ENCODE data around the gene FSD1.

FSD1 gene

DNA sequence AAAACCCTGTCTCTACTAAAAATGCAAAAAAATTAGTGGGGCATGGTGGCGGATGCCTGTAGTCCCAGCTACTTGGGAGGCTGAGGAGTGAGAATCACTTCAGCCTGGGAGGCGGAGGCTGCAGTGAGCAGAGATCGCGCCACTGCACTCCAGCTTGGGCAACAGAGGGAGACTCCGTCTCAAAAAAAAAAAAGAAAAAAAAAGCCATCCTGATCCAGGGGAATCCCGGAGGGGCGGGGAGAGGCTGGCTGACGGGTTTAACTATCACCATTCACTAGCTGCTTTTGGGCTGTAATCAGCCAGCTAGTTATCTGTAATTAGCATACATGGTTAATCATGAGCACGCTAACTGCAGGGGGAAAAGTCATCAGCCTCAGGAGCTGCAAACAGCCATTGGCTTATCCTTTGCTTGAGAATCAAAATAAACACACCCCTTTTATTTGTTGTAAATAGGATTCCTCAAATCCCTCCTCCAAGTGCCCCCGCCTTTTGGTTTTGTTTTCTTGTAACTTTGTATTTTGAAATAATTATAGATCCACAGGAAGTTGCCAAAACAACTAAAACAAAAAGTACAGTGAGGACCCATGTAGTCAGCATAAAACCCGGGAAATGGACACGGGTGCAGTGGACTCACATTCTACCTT, 9.6 kb downstream of the FSD1 start:
- no peak overlapping the region for H3K4me3 ChIP-seq (replicated peaks; ENCODE audit: insufficient read depth, low read length)

DNA sequence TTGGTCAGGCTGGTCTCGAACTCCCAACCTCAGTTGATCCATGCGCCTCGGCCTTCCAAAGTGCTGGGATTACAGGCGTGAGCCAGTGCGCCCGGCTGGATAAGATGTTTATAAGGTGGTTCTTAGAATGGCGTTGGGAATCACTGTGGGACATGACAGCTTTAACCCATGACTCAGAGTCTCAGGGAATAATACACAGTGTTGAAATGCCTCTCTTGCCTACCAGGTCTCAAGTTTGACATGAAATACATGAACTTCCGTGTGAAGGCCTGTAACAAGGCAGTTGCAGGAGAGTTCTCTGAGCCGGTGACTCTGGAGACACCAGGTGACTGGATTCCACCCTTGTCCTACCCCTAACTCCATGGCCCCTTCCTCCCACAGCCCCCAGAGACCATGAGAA, 12.6 kb downstream of the FSD1 start:
- Histone ChIP-seq H3K27ac (replicated peaks) (no peak overlapping the region), H3K4me3 (replicated peaks; ENCODE audit: insufficient read depth, low read length) (no peak overlapping the region), H3K27me3 (ENCODE audit: insufficient read depth, poor library complexity, severe bottlenecking) (no peaks in the 10 kb centered on the region)
- TF ChIP-seq, protein P1, sequence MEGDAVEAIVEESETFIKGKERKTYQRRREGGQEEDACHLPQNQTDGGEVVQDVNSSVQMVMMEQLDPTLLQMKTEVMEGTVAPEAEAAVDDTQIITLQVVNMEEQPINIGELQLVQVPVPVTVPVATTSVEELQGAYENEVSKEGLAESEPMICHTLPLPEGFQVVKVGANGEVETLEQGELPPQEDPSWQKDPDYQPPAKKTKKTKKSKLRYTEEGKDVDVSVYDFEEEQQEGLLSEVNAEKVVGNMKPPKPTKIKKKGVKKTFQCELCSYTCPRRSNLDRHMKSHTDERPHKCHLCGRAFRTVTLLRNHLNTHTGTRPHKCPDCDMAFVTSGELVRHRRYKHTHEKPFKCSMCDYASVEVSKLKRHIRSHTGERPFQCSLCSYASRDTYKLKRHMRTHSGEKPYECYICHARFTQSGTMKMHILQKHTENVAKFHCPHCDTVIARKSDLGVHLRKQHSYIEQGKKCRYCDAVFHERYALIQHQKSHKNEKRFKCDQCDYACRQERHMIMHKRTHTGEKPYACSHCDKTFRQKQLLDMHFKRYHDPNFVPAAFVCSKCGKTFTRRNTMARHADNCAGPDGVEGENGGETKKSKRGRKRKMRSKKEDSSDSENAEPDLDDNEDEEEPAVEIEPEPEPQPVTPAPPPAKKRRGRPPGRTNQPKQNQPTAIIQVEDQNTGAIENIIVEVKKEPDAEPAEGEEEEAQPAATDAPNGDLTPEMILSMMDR (IDR thresholded peaks at IDR 0.05; ENCODE audit: insufficient read depth, low read length): no peak
- TF ChIP-seq GABPA (IDR thresholded peaks at IDR 0.05; ENCODE audit: low read depth): no peak
- TF ChIP-seq, protein P2, sequence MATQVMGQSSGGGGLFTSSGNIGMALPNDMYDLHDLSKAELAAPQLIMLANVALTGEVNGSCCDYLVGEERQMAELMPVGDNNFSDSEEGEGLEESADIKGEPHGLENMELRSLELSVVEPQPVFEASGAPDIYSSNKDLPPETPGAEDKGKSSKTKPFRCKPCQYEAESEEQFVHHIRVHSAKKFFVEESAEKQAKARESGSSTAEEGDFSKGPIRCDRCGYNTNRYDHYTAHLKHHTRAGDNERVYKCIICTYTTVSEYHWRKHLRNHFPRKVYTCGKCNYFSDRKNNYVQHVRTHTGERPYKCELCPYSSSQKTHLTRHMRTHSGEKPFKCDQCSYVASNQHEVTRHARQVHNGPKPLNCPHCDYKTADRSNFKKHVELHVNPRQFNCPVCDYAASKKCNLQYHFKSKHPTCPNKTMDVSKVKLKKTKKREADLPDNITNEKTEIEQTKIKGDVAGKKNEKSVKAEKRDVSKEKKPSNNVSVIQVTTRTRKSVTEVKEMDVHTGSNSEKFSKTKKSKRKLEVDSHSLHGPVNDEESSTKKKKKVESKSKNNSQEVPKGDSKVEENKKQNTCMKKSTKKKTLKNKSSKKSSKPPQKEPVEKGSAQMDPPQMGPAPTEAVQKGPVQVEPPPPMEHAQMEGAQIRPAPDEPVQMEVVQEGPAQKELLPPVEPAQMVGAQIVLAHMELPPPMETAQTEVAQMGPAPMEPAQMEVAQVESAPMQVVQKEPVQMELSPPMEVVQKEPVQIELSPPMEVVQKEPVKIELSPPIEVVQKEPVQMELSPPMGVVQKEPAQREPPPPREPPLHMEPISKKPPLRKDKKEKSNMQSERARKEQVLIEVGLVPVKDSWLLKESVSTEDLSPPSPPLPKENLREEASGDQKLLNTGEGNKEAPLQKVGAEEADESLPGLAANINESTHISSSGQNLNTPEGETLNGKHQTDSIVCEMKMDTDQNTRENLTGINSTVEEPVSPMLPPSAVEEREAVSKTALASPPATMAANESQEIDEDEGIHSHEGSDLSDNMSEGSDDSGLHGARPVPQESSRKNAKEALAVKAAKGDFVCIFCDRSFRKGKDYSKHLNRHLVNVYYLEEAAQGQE (IDR thresholded peaks at IDR 0.05; ENCODE audit: insufficient replicate concordance, low read depth): no peak
- TF ChIP-seq POLR2AphosphoS5 (IDR thresholded peaks at IDR 0.05; ENCODE audit: low read depth): no peak
- no peak for TF ChIP-seq SPI1 (IDR thresholded peaks at IDR 0.05; ENCODE audit: borderline replicate concordance, low read depth)
- DNase-seq (ENCODE audit: low read depth in 1 of 2, low spot score in 1 of 2): no peak

More for the DNA sequence above, 9.6 kb downstream of the FSD1 start:
- TF ChIP-seq GABPA (IDR thresholded peaks at IDR 0.05; ENCODE audit: low read depth) (no peak), POLR2AphosphoS5 (IDR thresholded peaks at IDR 0.05; ENCODE audit: low read depth) (no peak), SPI1 (IDR thresholded peaks at IDR 0.05; ENCODE audit: borderline replicate concordance, low read depth) (no peak)
- TF ChIP-seq, protein P1 (IDR thresholded peaks at IDR 0.05; ENCODE audit: insufficient read depth, low read length): no peak
- TF ChIP-seq, protein P2 (IDR thresholded peaks at IDR 0.05; ENCODE audit: insufficient replicate concordance, low read depth): no peak
- H3K27ac ChIP-seq (replicated peaks): no peak overlapping the region
- DNase-seq (ENCODE audit: low read depth in 1 of 2, low spot score in 1 of 2): no peak
- no peaks in the 10 kb centered on the region for H3K27me3 ChIP-seq (ENCODE audit: insufficient read depth, poor library complexity, severe bottlenecking)

DNA sequence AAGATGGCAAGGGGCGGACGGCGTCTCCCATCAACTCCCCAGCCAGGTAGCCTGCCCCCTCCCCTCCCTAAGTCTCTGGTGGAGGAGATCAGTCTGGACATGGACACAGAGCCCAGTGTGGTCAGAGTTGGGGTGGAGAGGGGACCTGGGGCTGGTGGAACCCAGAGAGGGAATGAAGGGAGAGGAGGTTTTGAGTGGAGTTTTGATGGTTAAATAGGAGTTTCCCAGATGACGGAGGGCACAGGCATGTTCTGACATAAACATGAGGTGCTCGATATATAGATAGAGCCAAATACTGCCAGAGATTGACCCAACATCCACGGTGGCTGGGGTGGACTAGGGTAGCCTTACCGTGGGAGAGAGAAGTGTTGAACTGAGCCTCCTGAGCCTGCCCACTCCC, 14.1 kb downstream of the FSD1 start:
- TF ChIP-seq, protein P2 (IDR thresholded peaks at IDR 0.05; ENCODE audit: insufficient replicate concordance, low read depth): no peak
- TF ChIP-seq POLR2AphosphoS5 (IDR thresholded peaks at IDR 0.05; ENCODE audit: low read depth) (no peak), GABPA (IDR thresholded peaks at IDR 0.05; ENCODE audit: low read depth) (no peak), SPI1 (IDR thresholded peaks at IDR 0.05; ENCODE audit: borderline replicate concordance, low read depth) (no peak)
- TF ChIP-seq, protein P1 (IDR thresholded peaks at IDR 0.05; ENCODE audit: insufficient read depth, low read length): no peak
- Histone ChIP-seq H3K27me3 (ENCODE audit: insufficient read depth, poor library complexity, severe bottlenecking) (no peaks in the 10 kb centered on the region), H3K4me3 (replicated peaks; ENCODE audit: insufficient read depth, low read length) (no peak overlapping the region), H3K27ac (replicated peaks) (no peak overlapping the region)
- DNase-seq (ENCODE audit: low read depth in 1 of 2, low spot score in 1 of 2): no peak
